OCI-LY7 (cell line): ENCODE measurements around the gene CCDC78.

Source experiments
- CTCF ChIP-seq: fragments of 200-600 bp; sonication (generic); conservative IDR thresholded peaks from 2 replicates; pipeline ENCODE4 v1.5.1; 2014; ENCODE audit warnings: mild to moderate bottlenecking, antibody characterized with exemption, low read length, moderate library complexity, mixed read lengths
- EZH2phosphoT487 ChIP-seq: fragments of 200-600 bp; sonication (generic); IDR thresholded peaks from 2 replicates; pipeline ENCODE4 v1.6.1; 2018; ENCODE audit warnings: low read depth, borderline replicate concordance, mild to moderate bottlenecking, mixed run types, antibody characterized with exemption, low read length, moderate library complexity, mixed read lengths

GRCh38 chr16:694863-695354 lies 31.3 kb downstream of the CCDC78 start:
- TF ChIP-seq EZH2phosphoT487: 0 out of 2 replicates have a peak, but pooled peaks have one; percentile 84
- no peak for TF ChIP-seq CTCF
